ENCODE measurements around the gene GIMAP4. TPM values are rescaled to one million over a fixed set of nuclear protein-coding genes. Genes with fewer than 3 reads are reported as not detected.

GIMAP4 gene
- total and polyA plus RNA-seq, 2 donors (not counting 3 experiments of a cell fraction or from before 2014, with no cell fraction given), result 56.6 to 168 TPM

DNA sequence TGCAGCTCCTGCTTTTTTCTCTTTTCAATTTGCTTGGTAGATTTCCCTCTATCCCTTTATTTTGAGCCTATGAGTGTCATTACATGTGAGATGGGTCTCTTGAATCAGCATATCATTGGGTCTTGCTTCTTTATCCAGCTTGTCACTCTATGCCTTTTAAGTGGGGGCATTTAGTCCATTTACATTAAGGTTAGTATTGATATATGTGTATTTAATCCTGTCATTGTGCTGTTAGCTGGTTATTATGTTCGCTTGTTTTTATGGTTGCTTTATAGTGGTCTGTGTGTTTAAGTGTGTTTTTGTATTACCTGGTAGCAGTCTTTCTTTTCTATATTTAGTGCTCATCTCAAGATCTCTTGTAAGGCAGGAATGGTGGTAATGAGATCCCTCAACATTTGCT is 35.5 kb upstream of the GIMAP4 start:
- CTCF ChIA-PET, result interaction anchor here (0.9 kb wide), 1 partner anchor 83 kb away, joined by 3 read pairs; no protein-coding TSS in a partner anchor
- DNase-seq (ENCODE audit: low read depth, low spot score), result no peak
- Histone ChIP-seq H3K36me3 (ENCODE audit: control insufficient read depth in 2 of 2, extremely low read depth in 1 of 2, insufficient read depth in 2 of 2, low read length in 2 of 2) (no peaks in the 10 kb centered on the region), H3K79me2 (ENCODE audit: control insufficient read depth, insufficient read depth, low read length) (no peaks in the 10 kb centered on the region), H3K4me2 (ENCODE audit: insufficient read depth, low read length) (no peak overlapping the region), H3K27me3 (ENCODE audit: control insufficient read depth in 2 of 2, insufficient read depth in 2 of 2, low read length in 2 of 2) (no peaks in the 10 kb centered on the region), H3K9me1 (replicated peaks; ENCODE audit: control insufficient read depth, extremely low read depth, insufficient read depth, low read length) (no peaks in the 10 kb centered on the region), H4K20me1 (replicated peaks; ENCODE audit: control insufficient read depth, extremely low read depth, insufficient read depth, low read length) (no peaks in the 10 kb centered on the region), H3K4me1 (ENCODE audit: control insufficient read depth, extremely low read depth, insufficient read depth, low read length) (no peaks in the 10 kb centered on the region), H3K9me3 (replicated peaks; ENCODE audit: control insufficient read depth, insufficient read depth, low read length) (no peaks in the 10 kb centered on the region), H3K4me3 (replicated peaks in 1 of 3; ENCODE audit: insufficient read depth in 1 of 3, low read depth in 1 of 3, low read length in 3 of 3) (no peak overlapping the region), H3K27ac (ENCODE audit: insufficient read depth, low read depth, low read length) (no peak overlapping the region), H2AFZ (ENCODE audit: low read depth, low read length) (no peak overlapping the region), H3K9ac (replicated peaks; ENCODE audit: extremely low read depth, insufficient read depth, low read length) (no peak overlapping the region)
- intact Hi-C loops (cut with micrococcal nuclease) (no loop called here), dilution Hi-C loops (cut with MboI; ENCODE audit: extremely low pct_ligation_motif_present, low sequenced_read_pairs) (no loop called here)
- TF ChIP-seq MYC (IDR thresholded peaks at IDR 0.05; ENCODE audit: low read depth, low read length) (no peak), EZH2 (IDR thresholded peaks at IDR 0.05; ENCODE audit: borderline replicate concordance, low read depth, low read length, severe bottlenecking) (no peak), MAX (IDR thresholded peaks at IDR 0.05; ENCODE audit: insufficient read depth, insufficient read length) (no peak), FOS (IDR thresholded peaks at IDR 0.05; ENCODE audit: borderline replicate concordance, insufficient read depth, low read length) (no peak), POLR2A (IDR thresholded peaks at IDR 0.05; ENCODE audit: low read depth, low read length) (no peak), JUN (IDR thresholded peaks at IDR 0.05; ENCODE audit: borderline replicate concordance, insufficient read depth, insufficient read length, low read depth) (no peak)
- TF ChIP-seq, protein P1, sequence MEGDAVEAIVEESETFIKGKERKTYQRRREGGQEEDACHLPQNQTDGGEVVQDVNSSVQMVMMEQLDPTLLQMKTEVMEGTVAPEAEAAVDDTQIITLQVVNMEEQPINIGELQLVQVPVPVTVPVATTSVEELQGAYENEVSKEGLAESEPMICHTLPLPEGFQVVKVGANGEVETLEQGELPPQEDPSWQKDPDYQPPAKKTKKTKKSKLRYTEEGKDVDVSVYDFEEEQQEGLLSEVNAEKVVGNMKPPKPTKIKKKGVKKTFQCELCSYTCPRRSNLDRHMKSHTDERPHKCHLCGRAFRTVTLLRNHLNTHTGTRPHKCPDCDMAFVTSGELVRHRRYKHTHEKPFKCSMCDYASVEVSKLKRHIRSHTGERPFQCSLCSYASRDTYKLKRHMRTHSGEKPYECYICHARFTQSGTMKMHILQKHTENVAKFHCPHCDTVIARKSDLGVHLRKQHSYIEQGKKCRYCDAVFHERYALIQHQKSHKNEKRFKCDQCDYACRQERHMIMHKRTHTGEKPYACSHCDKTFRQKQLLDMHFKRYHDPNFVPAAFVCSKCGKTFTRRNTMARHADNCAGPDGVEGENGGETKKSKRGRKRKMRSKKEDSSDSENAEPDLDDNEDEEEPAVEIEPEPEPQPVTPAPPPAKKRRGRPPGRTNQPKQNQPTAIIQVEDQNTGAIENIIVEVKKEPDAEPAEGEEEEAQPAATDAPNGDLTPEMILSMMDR (IDR thresholded peaks at IDR 0.05; ENCODE audit: extremely low read depth in 1 of 2, insufficient read depth in 1 of 2, low read depth in 1 of 2, low read length in 2 of 2), result no peak
- POLR2A ChIA-PET, result no interaction called here
- FAIRE-seq, result no peak
- BruUV-seq (replicated peaks), result no TSS peak

Measured in endothelial cell of umbilical vein (primary cell).